ENCODE data around the gene PPP2R1B. TPM values are rescaled to one million over a fixed set of nuclear protein-coding genes. Genes with fewer than 3 reads are reported as not detected.

PPP2R1B gene
- total RNA-seq, 4 donors from 2014 or later: 30.9 to 139 (median 78.8) TPM

GRCh38 chr11:111694851-111695250 lies 71.3 kb downstream of the PPP2R1B start:
- DNase-seq (ENCODE audit: low spot score) (no peak), ATAC-seq (ENCODE audit: low FRiP score) (peak; percentile 56)
- TF ChIP-seq, protein P1, sequence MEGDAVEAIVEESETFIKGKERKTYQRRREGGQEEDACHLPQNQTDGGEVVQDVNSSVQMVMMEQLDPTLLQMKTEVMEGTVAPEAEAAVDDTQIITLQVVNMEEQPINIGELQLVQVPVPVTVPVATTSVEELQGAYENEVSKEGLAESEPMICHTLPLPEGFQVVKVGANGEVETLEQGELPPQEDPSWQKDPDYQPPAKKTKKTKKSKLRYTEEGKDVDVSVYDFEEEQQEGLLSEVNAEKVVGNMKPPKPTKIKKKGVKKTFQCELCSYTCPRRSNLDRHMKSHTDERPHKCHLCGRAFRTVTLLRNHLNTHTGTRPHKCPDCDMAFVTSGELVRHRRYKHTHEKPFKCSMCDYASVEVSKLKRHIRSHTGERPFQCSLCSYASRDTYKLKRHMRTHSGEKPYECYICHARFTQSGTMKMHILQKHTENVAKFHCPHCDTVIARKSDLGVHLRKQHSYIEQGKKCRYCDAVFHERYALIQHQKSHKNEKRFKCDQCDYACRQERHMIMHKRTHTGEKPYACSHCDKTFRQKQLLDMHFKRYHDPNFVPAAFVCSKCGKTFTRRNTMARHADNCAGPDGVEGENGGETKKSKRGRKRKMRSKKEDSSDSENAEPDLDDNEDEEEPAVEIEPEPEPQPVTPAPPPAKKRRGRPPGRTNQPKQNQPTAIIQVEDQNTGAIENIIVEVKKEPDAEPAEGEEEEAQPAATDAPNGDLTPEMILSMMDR (IDR thresholded peaks at IDR 0.05): no peak

- DNase-seq (ENCODE audit: low spot score) (no peak), ATAC-seq (ENCODE audit: low FRiP score) (no peak)
- TF ChIP-seq, protein P1 (IDR thresholded peaks at IDR 0.05): no peak
Observed at GRCh38 chr11:111693224-111693937, 72.8 kb downstream of the PPP2R1B start.

GRCh38 chr11:111691741-111692140 lies 74.4 kb downstream of the PPP2R1B start:
- no peak for DNase-seq (ENCODE audit: low spot score)
- TF ChIP-seq, protein P1 (IDR thresholded peaks at IDR 0.05): no peak
- ATAC-seq (ENCODE audit: low FRiP score): no peak

GRCh38 chr11:111691176-111691575 lies 75.0 kb downstream of the PPP2R1B start:
- TF ChIP-seq, protein P1 (IDR thresholded peaks at IDR 0.05): no peak
- DNase-seq (ENCODE audit: low spot score): no peak
- no peak for ATAC-seq (ENCODE audit: low FRiP score)

DNA sequence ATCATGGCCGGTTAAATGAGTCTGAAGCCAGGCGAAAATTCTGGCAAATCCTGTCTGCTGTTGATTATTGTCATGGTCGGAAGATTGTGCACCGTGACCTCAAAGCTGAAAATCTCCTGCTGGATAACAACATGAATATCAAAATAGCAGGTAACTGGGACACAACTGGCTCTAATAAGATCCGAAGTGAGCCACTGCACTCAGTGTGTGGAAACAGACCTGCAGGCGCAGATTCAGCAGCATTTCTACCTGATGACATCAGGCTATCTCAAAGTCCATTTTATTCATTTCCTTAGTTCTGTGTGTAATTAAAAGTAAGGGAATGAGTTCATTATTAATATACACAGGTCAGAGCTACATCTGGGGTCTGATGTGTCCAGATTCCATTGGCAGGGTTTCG lies 78.2 kb downstream of the PPP2R1B start:
- DNase-seq (ENCODE audit: low spot score): no peak
- TF ChIP-seq, protein P1 (IDR thresholded peaks at IDR 0.05): no peak
- ATAC-seq (ENCODE audit: low FRiP score): no peak

DNA sequence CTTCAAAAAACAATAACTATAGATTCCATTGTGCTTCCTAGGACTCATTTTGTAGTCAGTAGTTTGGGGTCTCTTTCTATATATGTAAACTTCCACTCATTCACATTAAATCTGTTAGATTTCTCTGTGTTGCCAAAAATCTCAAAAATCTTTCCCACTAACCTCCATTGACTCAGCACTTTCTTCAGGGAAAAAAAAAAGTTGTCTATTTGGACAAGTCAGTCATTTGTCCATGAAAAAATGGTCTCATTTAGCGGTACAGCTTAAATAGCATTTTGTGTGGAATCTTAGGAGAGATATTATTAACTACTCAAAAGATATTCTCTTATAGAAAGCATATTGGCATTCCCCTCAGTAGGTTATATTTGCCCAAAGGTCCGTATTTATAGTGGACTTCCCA lies 81.9 kb downstream of the PPP2R1B start:
- no peak for DNase-seq (ENCODE audit: low spot score)
- TF ChIP-seq, protein P1 (IDR thresholded peaks at IDR 0.05): no peak
- no peak for ATAC-seq (ENCODE audit: low FRiP score)

DNA sequence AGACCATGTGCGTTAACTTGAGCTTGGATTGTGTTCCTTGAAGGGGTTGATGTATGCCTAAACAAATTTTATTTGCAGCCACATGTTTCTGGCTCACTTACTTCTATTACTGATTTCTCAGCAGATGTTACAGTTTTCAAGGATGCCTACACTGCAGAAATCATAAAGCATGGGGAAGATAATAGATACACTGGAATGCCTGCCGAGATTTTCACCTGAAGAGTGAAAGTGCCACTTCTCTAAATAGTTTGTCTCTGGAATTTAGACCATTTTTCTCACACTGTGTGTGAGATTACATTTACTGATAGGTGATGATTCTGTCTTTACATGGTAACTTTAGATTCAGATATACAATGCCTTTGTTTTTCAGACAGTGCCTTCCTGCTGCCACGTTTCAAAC lies 82.4 kb downstream of the PPP2R1B start:
- DNase-seq (ENCODE audit: low spot score): no peak
- TF ChIP-seq, protein P1 (IDR thresholded peaks at IDR 0.05): no peak
- ATAC-seq (ENCODE audit: low FRiP score): no peak
